GM18507 (cell line): ENCODE measurements around the gene PDIA3.
A peak's percentile ranks its signal among the peaks of the same experiment; 100 is the strongest.
"Not testable (repeated sequence)": the region's sequence is repeated elsewhere in the genome, so short reads cannot be mapped to it uniquely, and the experiment has no call there.

Experiments
- DNase-seq: peaks from one replicate; pipeline ENCODE4 v3.0.0; 2011; ENCODE audit warnings: low read depth; ENCODE audit not compliant: insufficient read length; ENCODE audit errors: extremely low spot score
- FAIRE-seq: peaks from 2 replicates; lab custom pipeline; 2011; peaks lifted over from hg19 to GRCh38; lab: Jason Lieb, UNC

The PDIA3 gene

DNA sequence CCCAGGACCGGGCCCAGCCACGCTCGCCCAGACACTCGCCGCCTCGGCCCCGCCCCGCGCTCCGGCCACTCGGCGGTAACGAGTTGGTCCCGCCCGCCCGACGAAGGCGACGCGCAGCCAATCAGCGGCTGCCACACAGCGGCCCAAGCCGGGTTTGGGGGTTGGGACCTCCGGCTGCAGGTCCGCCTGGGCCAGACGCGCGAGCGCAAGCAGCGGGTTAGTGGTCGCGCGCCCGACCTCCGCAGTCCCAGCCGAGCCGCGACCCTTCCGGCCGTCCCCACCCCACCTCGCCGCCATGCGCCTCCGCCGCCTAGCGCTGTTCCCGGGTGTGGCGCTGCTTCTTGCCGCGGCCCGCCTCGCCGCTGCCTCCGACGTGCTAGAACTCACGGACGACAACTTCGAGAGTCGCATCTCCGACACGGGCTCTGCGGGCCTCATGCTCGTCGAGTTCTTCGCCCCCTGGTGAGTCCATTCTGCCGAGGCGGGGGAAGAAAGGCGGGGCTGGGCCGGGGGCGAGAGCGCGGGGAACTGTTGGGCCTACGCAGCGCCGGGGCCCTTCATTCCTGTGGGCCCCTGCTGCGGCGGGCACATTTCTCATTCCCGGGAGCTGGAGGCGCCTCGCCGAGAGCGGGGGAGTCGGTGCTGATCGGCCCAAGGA, at the start of gene PDIA3:
PDIA3 (plus strand) TSS at position 194 of the 658 bp plus-strand sequence; CDS start at position 296, 102 bp downstream.
- peak; percentile 77 for DNase-seq
- peak; percentile 77 for FAIRE-seq

DNA sequence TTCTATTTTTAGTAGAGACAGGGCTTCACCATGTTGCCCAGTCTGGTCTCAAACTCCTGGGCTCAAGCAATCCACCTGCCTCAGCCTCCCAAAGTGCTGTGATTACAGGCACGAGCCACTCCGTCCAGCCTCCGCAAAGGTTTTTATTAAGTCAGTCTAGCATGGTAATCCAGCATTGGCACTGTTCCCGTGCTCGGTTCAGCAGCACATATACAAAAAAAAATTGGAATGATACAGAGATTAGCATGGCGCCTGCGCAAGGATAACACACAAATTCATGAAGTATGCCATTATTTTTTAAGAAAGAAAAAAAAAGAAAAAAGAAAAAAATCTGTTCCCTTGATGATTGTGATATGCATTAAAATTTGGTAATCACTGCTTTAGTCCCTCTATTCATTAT, 44.1 kb upstream of the PDIA3 start:
- no peak for DNase-seq
- FAIRE-seq = no peak

GRCh38 chr15:43702701-43703424, 43.4 kb upstream of the PDIA3 start:
- no peak for FAIRE-seq
- no peak for DNase-seq

- FAIRE-seq, DNase-seq: not testable (repeated sequence)
These were observed 35.7 kb upstream of the PDIA3 start for GRCh38 chr15:43710431-43711131.

GRCh38 chr15:43723151-43723550, 23.1 kb upstream of the PDIA3 start:
- FAIRE-seq (no peak), DNase-seq (no peak)

- not testable (repeated sequence) for FAIRE-seq, DNase-seq
These were observed 19.9 kb upstream of the PDIA3 start for GRCh38 chr15:43726306-43726705.

DNA sequence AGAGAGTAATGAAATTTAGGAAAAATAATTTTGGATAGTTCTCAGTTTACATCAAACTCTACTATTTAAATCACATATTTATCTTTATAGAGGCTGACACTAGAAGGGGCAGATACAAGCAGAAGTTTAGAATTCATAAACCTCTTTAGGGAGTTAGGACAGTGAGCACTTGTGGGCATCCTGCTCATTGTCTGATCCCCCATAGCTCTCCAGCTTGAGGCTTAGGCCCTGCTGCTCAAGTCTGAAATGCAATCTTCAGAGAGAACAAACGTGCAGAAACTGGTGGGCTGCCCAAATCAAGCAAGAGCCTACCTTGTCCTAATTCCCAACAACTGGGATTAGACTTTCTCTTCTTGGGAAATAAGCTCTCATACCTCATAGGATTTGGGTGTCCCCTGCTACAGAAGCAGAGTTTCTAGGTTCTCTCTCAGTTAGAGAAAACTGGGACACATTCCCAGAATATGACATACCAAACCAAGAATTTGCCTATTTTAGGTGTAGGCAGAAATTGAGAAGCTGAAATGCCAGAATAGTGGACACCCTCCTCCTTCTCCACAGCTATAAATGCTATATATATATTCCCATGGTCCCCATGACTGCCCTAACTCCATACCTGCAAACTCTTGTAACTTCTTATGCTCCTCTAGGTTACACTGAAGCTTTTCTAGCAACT, 18.0 kb upstream of the PDIA3 start:
- not testable (repeated sequence) for FAIRE-seq, DNase-seq

- no peak for DNase-seq
- no peak for FAIRE-seq
These were observed 10.8 kb upstream of the PDIA3 start for GRCh38 chr15:43735416-43735815.

GRCh38 chr15:43746903-43747309, 668 bp downstream of the PDIA3 start:
- peak; percentile 81 for FAIRE-seq
- DNase-seq = not testable (repeated sequence)

DNA sequence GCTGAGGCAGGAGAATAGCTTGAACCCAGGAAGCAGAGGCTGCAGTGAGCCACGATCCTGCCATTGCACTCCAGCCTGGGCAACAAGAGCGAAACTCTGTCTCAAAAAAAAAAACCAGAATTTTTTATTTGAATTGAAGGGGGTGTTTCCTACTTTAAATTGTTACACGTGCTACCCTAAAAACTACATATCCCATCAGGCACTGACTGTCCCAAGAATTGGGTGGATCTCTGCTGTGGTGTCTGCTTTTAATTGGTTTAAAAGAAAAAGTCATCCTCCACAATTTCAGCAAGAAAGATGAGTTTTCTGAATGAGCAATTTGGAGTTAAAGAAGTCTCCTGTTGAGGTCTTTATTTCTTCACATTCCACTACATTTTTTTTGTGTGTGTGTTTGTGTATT, 2.1 kb downstream of the PDIA3 start:
- no peak for DNase-seq

GRCh38 chr15:43749690-43750345, 3.6 kb downstream of the PDIA3 start:
- no peak for DNase-seq
- peak; percentile 95 for FAIRE-seq

More for the DNA sequence above, 2.1 kb downstream of the PDIA3 start:
- FAIRE-seq = no peak

GRCh38 chr15:43751885-43752284, 5.6 kb downstream of the PDIA3 start:
- FAIRE-seq = no peak
- no peak for DNase-seq

GRCh38 chr15:43762824-43763223, 16.6 kb downstream of the PDIA3 start:
- no peak for FAIRE-seq
- DNase-seq = no peak

DNA sequence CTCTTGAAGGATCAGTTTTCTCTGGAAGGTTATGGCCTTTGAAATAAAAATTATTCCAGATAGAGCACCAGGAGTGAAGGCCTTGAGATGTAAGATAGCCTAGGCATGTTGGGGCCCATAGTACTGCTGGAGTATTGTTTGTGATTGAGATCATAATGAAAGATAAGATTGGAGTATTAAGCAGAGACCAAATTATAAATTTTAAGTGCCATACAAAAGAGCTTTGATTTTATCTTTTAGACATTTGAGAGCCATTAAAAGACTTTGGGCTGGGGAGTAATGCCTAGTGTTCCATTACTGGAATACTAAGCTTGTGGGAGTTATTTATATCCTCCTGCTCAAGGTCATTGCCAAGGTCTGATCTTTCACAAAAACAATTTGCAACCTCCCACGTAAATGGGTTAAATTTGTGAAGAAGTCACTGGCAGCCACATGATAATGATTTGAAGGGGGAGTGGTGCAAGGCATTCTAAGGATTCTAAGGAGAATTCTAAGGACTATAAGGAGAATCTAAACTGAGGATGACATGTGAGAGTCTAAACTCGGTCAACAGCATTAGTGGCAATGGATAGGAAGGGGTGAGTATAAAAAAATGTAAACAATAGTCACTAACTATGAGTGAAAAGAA, 17.7 kb downstream of the PDIA3 start:
- no peak for FAIRE-seq
- no peak for DNase-seq

- no peak for DNase-seq
- peak; percentile 73 for FAIRE-seq
These were observed 23.5 kb downstream of the PDIA3 start for GRCh38 chr15:43769584-43770228.

DNA sequence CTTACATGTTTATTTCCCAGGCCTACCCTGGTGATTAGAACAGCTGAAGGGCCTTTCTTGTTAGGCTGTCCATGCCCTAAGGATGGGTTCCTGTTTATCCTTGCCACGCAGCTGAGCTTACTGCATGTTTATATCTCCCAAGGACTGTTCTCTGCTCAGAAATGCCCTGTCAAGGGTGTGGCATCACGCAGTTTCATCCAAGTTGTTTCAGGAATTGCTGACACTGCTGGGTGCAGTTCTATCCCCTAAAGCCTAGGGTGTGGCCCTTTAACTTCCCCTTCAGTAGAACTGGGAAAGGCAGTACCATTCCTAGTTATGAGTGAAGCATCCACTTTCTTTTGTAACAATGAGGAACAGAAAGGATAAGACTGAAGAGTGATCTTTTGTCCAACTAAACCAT, 25.6 kb downstream of the PDIA3 start:
- no peak for DNase-seq
- no peak for FAIRE-seq

- FAIRE-seq (no peak), DNase-seq (no peak)
These were observed 26.4 kb downstream of the PDIA3 start for GRCh38 chr15:43772624-43773023.

GRCh38 chr15:43774062-43774461, 27.8 kb downstream of the PDIA3 start:
- FAIRE-seq (no peak), DNase-seq (no peak)
